ENCODE data around the gene PHKG1. TPM values are rescaled to one million over a fixed set of nuclear protein-coding genes. Genes with fewer than 3 reads are reported as not detected.
"Not testable (repeated sequence)": the region's sequence is repeated elsewhere in the genome, so short reads cannot be mapped to it uniquely, and the experiment has no call there.

The PHKG1 gene
- total RNA-seq, 2 donors from 2014 or later, result 4.1 to 9.4 TPM

DNA sequence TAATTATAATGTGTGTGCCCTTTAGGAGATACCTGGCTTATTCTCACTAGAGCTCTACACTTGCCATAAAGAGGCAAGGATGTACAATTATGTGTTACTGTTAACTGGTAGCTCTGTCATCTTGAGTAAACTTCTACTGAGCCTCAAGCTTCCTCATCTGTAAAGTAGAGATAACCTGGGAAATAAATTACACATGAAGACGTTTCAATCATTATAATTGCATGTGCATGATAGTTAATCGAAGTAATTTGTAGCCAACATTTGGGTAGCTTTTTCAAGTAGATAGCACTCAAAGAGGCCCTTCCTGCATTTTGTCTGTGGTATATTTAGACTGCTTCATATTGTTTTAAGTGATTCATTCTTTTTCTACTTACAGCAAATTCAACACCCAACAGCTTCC, 38.8 kb downstream of the PHKG1 start:
- DNase-seq (ENCODE audit: low spot score in 2 of 2) (no peak), ATAC-seq (no peak)
- Mint-ChIP-seq H3K36me3 (peaks cover 22 to 44% of the 10 kb centered on the region in 2 donors), H3K9me3 (no peaks in the 10 kb centered on the region), H3K27ac (peak overlapping the region in 1 of 2 donors; percentile 89)

DNA sequence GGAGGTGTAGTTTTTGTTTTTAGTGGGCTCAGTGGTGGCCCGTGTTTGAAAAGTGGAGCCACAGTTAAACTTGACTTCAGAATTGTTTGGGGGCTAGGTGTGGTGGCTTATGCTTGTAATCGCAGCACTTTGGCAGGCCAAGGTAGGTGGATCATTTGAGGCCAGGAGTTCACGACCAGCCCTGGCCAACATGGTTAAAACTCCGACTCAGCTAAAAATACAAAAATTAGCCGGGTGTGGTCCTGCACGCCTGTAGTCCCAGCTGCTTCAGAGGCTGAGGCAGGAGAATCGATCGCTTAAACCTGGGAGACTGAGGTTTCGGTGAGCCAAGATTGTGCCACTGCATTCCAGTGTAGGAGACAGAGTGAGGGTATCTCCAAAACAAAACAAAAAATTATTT, 39.4 kb downstream of the PHKG1 start:
- Mint-ChIP-seq H3K27ac (peak overlapping the region; percentile 89 to 91), H3K36me3 (peaks cover 22 to 42% of the 10 kb centered on the region in 2 donors), H3K9me3 (no peaks in the 10 kb centered on the region)
- ATAC-seq (no peak), DNase-seq (ENCODE audit: low spot score in 2 of 2) (no peak)

DNA sequence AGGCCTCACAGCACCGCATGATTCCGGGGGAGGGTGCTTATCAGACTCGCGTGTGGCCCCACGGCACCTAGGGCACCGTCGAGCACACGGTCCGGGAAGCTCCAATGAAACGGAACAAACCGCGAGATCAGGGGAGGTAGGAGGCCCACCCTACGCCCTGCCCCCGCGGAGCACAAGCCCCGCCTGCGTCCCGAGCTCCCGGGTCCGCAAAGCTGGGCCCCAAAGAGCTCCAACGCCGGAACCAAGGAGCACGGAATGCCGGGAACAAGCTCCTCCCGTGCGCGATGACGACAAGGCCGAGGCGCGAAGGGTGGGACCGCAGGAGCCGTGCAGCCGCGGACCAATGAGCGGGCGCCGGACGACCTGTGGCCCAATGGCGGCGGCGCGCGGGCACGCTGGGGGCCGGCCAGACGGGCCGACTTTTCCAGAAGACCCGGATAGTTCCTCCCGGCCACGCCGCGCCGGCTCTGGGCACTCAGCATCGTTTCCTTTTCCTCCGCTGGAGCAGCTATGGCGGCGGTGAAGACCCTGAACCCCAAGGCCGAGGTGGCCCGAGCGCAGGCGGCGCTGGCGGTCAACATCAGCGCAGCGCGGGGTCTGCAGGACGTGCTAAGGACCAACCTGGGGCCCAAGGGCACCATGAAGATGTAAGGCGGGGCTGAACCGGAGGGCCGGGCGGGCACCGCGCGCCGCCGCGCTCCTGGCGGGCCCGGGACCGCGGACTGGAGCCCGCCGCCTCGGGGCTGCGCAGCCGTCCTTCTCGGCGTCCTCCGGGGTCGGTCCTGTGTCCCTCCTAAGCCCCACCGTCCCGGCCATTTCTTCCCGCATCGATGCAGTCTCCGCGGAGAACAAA, 41.2 kb downstream of the PHKG1 start, which contains the start of the genes CCT6A and PSPH:
TSS of gene CCT6A (plus strand) at position 427 of the 853 bp plus-strand sequence. CDS start at position 511, 84 bp downstream.
TSS of gene PSPH (minus strand) at position 106 of the 853 bp plus-strand sequence. CDS start 30,232 bp downstream, outside the sequence.
- ATAC-seq, result peak; percentile 96
- peak within 1 kb of the TSS; percentile 89 to 98 for H3K27ac Mint-ChIP-seq
- peak; percentile 88 to 95 for DNase-seq (ENCODE audit: low spot score in 2 of 2)
- H3K36me3 Mint-ChIP-seq, result peaks cover 17 to 37% of the 10 kb centered on the region in 2 donors
- no peaks in the 10 kb centered on the region for H3K9me3 Mint-ChIP-seq

DNA sequence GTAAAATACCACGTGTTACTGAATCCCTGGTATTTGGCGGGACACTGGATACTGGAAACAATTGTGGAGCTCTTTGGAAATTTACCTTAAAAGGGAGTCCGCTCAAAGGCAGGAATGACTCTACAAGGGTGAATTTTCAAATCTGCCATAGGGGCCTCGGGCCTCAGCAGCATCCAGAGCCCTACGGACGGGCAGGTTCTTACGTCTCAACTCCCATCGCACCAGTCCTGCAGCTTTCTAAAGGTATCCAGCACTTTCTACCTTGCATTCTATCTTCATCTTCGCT, 41.8 kb downstream of the PHKG1 start:
- Mint-ChIP-seq H3K27ac (peak overlapping the region; percentile 89 to 98), H3K9me3 (no peaks in the 10 kb centered on the region), H3K36me3 (peaks cover 17 to 33% of the 10 kb centered on the region in 2 donors)
- DNase-seq (ENCODE audit: low spot score in 2 of 2) (no peak), ATAC-seq (no peak)

DNA sequence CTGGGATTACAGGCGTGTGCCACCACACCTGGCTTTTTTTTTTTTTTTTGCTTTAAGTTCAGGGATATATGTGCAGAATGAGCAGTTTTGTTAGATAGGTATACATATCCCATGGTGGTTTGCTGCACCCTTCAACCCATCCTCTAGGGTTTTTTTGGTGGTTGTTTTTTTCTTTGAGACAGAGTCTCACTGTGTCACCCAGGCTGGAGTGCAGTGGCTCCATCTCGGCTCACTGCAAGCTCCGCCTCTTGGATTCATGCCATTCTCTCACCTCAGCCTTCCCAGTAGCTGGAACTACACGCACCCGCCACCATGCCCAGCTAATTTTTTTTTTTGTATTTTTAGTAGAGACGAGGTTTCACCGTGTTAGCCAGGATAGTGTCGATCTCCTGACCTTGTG, 44.0 kb downstream of the PHKG1 start:
- not testable (repeated sequence) for DNase-seq (ENCODE audit: low spot score in 2 of 2); H3K27ac Mint-ChIP-seq; H3K9me3 Mint-ChIP-seq; ATAC-seq
- peaks cover 10 to 15% of the 10 kb centered on the region in 2 donors for H3K36me3 Mint-ChIP-seq

DNA sequence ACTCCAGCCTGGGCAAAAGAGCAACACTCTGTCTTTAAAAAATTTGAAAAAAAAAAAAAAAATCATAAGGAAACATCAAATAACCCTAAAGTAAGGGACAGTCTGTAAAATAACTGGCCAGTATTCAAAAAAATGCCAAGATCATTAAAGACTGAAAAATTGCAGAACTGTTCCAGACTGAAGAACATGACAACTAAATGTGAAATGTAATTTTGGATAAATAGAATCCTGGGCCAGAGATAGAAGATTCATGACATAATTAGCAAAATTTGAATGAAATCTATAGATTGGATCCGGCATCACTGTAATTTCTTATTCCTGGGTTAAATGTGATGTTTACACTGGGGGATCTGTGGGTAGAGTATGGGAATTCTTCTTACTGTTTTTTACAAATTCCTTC, 44.5 kb downstream of the PHKG1 start:
- peaks cover 5 to 13% of the 10 kb centered on the region in 2 donors for H3K36me3 Mint-ChIP-seq
- H3K9me3 Mint-ChIP-seq, result no peaks in the 10 kb centered on the region
- ATAC-seq (no peak), DNase-seq (ENCODE audit: low spot score in 2 of 2) (no peak)
- no peak overlapping the region for H3K27ac Mint-ChIP-seq

DNA sequence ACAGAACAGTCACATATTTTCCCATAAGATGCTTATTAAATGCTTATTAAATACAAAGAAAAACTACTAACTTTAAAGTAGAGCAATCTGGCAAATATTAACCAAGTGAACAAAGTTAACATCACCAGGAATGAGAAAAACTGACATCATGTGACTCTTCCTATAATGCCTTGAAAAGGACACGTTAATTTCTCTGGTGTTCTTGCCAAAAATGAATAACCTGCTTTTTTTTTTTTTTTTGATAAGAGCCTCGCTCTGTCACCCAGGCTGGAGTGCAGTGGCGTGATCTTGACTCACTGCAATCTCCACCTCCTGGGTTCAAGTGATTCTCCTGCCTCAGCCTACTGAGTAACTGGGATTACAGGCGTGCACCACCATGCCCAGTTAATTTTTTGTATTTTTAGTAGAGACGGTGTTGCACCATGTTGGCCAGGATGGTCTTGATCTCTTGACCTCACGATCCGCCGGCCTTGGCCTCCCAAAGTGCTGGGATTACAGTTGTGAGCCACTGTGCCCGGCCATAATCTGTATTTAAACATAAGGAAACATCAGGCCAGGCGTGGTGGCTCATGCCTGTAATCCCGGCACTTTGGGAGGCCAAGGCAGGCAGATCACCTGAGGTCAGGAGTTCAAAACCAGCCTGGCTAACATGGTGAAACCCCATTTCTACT, 45.2 kb downstream of the PHKG1 start:
- not testable (repeated sequence) for H3K27ac Mint-ChIP-seq; ATAC-seq; H3K9me3 Mint-ChIP-seq; DNase-seq (ENCODE audit: low spot score in 2 of 2)
- peaks cover 0 to 13% of the 10 kb centered on the region in 2 donors for H3K36me3 Mint-ChIP-seq

DNA sequence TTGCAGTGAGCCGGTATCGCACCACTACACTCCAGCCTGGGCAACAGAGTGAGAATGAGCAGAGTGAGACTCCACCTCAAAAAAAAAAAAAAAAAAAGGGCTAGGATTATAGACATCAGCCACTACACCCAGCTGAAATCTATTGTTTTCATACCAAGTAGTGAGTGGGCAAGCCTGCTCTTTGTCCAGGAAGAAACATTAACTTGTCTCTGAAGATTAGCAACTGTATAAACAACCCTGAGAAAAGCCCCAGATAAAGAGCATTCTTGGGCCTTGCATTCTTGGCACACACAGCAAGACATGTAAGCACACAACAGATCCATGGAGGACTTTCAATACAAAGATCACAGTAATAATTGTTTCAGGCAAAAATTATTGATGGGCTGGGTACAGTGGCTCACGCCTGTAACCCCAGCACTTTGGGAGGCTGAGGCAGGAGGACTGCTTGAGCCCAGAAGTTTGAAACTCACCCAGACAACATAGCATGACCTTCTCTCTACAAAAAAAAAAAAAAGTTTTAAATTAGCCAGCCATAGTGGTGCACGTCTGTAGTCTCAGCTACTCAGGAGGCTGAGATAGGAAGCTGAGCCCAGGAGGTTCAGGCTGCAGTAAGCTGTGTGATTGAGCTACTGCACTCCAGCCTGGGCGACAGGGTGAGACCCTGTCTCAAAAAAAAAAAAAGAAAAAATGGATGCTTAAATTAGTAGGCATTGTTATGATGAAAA, 45.9 kb downstream of the PHKG1 start:
- no peak overlapping the region for H3K27ac Mint-ChIP-seq
- no peak for ATAC-seq
- H3K9me3 Mint-ChIP-seq, result no peaks in the 10 kb centered on the region

DNA sequence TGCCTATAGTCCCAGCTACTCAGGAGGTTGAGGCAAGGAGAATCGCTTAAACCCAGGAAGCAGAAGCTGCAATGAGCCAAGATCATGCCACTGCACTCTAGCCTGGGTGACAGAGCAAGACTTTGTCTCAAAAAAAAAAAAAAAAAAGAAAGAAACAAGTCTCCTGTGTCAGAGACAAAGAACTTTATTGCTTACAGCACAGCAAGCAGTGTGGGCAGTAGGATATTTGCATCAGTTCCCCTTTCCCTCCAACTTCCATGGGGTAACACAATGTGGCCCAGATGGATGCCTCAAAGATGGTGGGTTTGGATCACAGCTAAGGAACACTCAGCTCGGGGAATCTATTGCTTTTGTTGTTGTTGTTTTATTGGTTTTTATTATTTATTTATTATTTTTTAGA, 47.0 kb downstream of the PHKG1 start:
- DNase-seq (ENCODE audit: low spot score in 2 of 2); H3K27ac Mint-ChIP-seq: not testable (repeated sequence)

More for the DNA sequence above, 45.9 kb downstream of the PHKG1 start:
- peaks cover 0 to 13% of the 10 kb centered on the region in 2 donors for H3K36me3 Mint-ChIP-seq
- DNase-seq (ENCODE audit: low spot score in 2 of 2), result no peak

DNA sequence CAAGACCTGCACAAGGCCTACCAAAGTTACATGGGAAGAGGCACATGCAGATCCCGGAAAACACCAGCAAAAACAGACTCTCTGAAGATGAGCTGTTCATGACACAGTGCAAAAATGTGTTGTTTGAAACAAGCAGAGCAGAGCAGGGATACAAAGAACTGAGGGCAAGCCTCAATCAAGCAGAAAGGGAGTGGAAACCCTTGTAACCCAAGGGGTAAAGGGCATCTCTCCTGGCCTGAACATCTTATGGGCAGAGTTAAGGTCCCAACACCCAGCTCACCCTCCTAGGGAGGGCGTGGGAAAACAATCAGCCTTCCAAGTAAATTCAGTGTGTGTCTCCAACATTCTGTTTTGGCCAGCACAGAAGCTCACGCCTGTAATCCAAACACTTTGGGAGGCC, 52.0 kb downstream of the PHKG1 start:
- no peak for ATAC-seq
- Mint-ChIP-seq H3K27ac (peak overlapping the region in 1 of 2 donors; percentile 66), H3K9me3 (no peaks in the 10 kb centered on the region), H3K36me3 (no peaks in the 10 kb centered on the region)
- DNase-seq (ENCODE audit: low spot score in 2 of 2), result no peak

More for the DNA sequence above, 47.0 kb downstream of the PHKG1 start:
- H3K36me3 Mint-ChIP-seq, H3K9me3 Mint-ChIP-seq, ATAC-seq: not testable (repeated sequence)

DNA sequence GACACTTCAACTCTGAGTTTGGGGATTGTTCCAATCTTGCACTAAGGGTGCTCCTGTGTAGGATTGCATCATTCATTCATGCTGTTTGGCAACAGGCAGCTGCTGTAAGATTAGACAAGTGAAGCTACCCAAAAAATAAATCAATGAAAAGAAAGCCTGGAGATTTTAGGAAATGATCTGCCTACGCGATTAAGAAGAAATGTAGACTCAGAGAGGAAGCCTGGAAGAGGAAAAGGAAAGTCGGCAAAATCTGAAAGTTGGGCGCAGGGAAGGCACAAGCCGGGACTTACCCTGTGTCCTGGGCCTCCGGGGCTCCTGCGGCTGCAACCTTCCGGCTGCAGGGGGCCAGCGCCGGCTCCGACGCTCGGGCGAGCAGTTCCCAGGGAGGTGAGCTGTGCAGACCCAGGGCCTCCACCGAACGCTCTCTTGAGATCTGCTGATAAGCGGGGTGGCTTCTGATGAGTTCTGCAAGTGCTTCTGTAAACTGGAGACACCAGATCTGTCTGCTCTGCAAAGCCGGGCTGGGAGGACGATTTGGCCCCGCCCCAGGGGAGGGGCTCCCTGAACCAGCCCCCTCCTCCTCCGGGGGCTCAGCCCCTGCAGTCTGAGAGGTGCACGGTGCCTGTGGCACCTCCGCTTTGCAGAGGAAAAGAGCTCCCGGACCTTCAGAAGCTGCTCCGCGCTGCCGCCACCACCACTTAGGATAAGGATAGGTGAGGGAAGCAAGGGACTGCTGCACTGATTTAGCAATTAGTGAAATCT, 58.9 kb downstream of the PHKG1 start:
- Mint-ChIP-seq H3K9me3 (no peaks in the 10 kb centered on the region), H3K27ac (peak overlapping the region; percentile 16 to 69), H3K36me3 (peaks cover 9 to 15% of the 10 kb centered on the region in 2 donors)
- DNase-seq (ENCODE audit: low spot score in 2 of 2) (peak; percentile 60 to 71), ATAC-seq (peak; percentile 94 to 98)

DNA sequence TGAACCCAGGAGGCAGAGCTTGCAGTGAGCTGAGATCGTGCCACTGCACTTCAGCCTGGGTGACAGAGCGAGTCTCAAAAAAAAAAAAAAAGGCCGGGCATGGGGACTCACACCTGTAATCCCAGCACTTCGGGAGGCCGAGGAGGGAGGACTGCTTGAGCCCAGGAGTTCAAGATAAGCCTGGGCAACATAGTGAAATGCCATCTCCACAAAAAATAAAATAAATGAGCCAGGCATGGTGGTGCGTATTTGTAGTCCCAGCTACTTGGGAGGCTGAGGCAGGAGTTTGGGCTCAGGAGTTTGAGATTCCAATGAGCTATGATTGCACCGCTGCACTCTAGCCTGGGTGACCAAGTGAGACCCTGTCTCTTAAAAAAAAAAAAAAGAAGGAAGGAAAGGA, 60.2 kb downstream of the PHKG1 start:
- H3K27ac Mint-ChIP-seq; DNase-seq (ENCODE audit: low spot score in 2 of 2); ATAC-seq; H3K9me3 Mint-ChIP-seq: not testable (repeated sequence)
- H3K36me3 Mint-ChIP-seq, result peaks cover 9 to 18% of the 10 kb centered on the region in 2 donors

DNA sequence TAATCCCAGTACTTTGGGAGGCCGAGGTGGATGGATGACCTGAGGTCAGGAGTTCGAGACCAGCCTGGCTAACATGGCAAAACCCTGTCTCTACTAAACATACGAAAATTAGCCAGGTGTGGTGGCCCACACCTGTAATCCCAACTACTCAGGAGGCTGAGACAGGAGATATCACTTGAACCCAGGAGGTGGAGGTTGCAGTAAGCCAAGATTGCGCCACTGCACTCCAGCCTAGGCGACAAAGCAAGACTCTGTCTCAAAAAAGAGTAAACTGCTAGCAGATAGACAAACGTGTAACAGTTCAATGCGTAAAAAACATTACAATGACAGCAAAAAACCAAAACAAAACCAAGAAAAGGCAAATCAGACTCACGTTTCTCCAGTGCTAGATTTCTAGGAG, 61.2 kb downstream of the PHKG1 start:
- H3K27ac Mint-ChIP-seq; DNase-seq (ENCODE audit: low spot score in 2 of 2); H3K9me3 Mint-ChIP-seq; ATAC-seq: not testable (repeated sequence)
- H3K36me3 Mint-ChIP-seq, result peaks cover 9 to 18% of the 10 kb centered on the region in 2 donors

DNA sequence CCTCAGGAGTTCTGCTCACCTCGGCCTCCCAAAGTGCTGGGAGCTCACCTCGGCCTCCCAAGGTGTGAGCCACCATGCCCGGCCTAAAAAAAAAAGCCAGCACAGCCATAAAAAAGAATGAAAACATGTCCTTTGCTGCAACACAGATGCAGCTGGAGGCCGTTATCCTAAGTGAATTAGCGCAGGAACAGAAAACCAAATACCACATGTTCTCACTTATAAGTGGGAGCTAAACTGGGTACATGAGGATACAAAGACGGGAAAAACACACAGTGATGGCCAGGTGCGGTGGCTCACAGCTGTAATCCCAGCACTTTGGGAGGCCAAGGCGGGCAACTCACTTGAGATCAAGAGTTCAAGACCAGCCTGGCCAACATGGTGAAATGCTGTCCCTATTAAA, 62.4 kb downstream of the PHKG1 start:
- DNase-seq (ENCODE audit: low spot score in 2 of 2), result no peak
- Mint-ChIP-seq H3K27ac (no peak overlapping the region), H3K36me3 (peaks cover 9 to 18% of the 10 kb centered on the region in 2 donors), H3K9me3 (no peaks in the 10 kb centered on the region)
- no peak for ATAC-seq

Data from activated naive CD4-positive, alpha-beta T cell treated with anti-CD3 and anti-CD28 coated beads, Interleukin-2, amount 50 U/mL, for 72 hours (primary cell).